GM21737 (cell line): ENCODE results near the gene CHST3.
"Not testable (repeated sequence)": the region's sequence is repeated elsewhere in the genome, so short reads cannot be mapped to it uniquely, and the experiment has no call there.

ENCODE experiments used
- ATAC-seq: cut with Tn5 transposase; IDR thresholded peaks from one replicate; pipeline ENCODE4 v1.9.1; 2021; ENCODE audit warnings: mild to moderate bottlenecking, moderate library complexity; ENCODE audit not compliant: unreplicated experiment

The CHST3 gene

GRCh38 chr10:71948496-71949067 is 15.6 kb upstream of the CHST3 start:
- ATAC-seq = no peak

DNA sequence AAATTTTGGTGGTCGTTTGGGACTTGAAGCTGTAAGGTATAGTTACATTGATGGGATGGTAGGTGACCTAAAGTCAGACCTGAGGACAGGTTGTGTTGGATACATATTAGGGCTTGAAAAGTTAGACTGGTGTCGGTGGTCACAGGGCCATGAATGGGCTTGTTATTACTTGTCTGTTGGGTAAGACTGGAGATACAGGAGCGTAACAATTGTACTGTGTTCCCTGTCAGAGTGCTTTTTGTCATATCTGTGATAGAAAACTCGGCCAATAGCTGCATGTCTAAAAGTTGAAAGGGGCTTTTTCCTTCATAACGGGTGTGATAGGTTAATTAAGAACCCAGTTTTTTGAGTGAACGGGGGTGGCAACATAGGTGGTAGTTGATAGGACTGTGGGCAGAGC is 13.5 kb upstream of the CHST3 start:
- no peak for ATAC-seq

DNA sequence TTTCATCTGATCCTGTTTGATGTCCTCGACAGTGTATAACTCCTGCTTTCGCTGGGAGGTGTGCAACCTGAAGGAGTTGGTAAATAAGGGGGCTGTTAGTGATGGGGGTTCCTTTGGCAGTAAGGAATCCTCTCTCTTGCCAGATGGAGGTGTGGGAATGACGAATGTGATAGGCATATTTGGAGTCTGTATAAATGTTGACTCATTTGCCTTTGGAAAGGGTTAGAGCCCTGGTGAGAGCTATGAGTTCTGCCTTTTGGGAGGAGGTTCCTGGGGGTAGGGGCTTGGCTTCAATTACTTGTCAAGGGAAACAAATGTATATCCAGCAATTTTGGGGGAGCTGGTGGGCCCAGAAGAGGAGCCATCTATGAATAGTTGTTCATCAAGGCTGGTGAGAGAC is 11.4 kb upstream of the CHST3 start:
- no peak for ATAC-seq

- no peak for ATAC-seq
Observed at GRCh38 chr10:71957546-71958275, 6.5 kb upstream of the CHST3 start.

GRCh38 chr10:71959526-71959925 is 4.7 kb upstream of the CHST3 start:
- ATAC-seq = no peak

DNA sequence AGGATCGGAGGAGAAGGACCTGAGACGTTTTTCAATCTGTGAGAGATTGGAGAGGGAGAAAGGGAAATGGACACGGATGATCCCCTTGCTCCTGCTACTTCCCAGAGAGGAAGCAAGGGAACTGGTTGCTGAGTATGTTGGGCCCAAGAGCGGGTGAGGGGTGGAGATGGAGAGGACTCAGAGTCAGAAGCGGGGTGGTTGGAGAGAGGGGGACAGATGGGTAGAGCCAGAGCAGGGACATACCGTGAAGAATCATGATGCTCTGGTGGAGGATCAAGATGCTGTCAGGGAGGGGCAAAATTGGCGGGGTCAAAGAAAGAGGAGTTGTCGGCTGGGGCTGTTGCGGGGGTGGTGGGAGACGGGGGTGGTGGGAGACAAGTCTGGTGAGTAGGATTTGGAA is 2.4 kb upstream of the CHST3 start:
- no peak for ATAC-seq

- no peak for ATAC-seq
Observed at GRCh38 chr10:71962901-71963300, 1.3 kb upstream of the CHST3 start.

DNA sequence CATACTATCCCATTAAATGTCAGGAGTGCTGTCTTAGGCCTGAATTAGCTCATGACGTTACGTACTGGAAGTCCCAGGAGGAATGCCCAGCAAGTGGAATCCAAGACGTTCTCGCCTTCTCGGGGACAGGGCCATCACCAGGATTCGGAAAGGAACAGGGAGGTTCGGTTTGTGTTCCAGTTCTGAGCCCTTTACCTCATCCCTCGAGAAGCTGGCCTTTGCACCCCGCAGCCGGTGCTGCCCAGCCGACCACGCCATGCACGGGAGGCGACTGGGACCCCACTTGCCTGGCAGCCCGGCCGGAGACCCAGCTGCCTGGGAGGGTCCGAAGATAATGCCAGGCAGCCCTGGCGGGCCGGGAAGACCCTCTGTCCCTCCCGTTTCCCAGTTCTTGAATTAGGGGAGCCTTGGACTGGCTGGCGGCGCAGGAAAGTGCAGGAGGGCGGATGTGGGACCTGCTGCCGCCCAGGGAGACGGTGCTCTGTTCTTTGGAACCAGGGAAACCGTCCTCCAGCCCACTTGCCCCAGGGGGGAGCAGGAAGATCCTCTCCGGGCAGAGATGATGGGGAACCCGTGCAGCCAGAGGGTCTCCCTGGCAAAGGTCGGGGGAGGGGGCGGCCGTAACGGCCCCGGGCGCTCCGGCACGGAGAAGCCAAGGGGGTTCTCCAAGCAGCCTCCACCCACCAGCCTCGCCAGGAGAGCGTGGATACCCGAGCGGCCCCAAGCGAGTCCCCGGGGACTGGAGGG is 671 bp upstream of the CHST3 start:
- no peak for ATAC-seq

GRCh38 chr10:71964743-71965515 is 734 bp downstream of the CHST3 start:
- no peak for ATAC-seq

DNA sequence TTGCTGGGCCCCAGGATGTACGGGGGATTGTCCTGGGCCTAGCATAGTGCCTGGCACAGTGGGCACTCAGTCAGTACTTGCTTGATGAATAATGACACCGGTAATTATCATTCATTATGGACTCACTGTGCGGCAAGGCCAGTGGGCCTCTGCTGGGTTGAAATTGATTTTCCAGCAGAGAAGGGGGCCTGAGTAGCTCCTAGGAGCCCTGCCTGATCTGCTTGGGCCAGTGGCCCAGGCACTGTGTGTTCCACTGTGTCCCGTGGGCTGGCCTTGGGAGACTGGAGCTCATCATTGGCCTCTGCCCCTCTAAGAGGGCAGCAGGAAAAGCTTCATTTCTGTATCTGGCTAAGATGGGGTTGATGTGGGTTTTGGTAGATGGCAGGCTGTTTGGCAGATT is 1.4 kb downstream of the CHST3 start:
- no peak for ATAC-seq

- ATAC-seq = no peak
Observed at GRCh38 chr10:71966046-71967004, 2.1 kb downstream of the CHST3 start.

DNA sequence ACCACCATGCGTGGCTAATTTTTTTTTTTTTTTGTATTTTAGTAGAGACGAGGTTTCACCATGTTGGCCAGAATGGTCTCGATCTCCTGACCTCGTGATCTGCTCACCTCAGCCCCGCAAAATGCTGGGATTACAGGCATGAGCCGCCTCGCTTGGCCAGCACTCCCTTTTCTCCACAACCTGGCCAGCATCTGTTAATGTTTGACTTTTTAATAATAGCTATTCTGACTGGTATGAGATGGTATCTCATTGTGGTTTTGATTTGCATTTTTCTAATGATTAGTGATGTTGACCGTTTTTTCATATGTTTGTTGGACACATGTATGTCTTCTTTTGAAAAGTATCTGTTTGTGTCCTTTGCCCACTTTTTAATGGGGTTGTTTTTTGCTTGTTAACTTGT is 3.8 kb downstream of the CHST3 start:
- ATAC-seq = not testable (repeated sequence)

GRCh38 chr10:71968553-71969474 is 4.6 kb downstream of the CHST3 start:
- no peak for ATAC-seq

DNA sequence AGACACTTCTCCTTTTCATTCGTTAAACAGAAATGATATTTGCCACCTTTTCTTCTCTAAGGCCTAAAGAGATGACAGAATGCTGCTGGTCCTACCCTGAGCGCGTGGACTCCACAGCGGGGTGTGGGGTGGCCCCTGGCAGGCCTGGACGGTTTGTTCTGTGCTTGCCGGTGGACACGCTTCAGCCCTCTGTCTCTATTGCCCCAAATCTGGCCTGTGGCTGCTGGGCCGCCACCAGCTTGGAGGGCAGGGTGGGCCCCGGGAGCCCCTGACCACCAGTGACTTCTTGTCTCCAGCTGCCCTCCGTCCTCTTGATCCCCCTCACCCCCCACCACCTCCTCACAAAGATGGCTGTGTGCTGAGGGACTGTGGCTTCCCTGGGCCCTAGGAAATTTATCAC is 5.7 kb downstream of the CHST3 start:
- no peak for ATAC-seq

DNA sequence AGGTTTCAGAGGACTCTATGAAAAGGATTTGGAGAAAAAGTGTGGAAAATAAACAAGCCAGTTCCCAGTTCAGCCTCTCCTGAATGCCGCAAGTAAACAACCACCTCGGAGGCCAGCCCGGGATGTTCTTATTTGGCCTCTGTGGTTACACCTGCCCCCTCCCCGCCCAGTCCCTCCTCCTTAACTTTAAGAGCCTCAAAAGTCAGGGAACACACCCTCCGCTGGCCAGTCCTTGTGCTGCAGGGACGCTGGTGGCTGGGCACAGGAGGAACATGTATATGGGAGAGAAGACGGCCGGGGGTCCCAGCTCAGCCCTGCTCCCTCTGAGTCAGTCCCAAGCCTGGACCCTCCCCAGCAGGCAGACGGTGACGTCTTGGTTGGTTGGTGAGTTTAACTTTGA is 6.1 kb downstream of the CHST3 start:
- ATAC-seq = no peak

GRCh38 chr10:71970869-71971268 is 6.7 kb downstream of the CHST3 start:
- no peak for ATAC-seq

GRCh38 chr10:71971311-71971731 is 7.1 kb downstream of the CHST3 start:
- no peak for ATAC-seq

- ATAC-seq = no peak
Observed at GRCh38 chr10:71971769-71972555, 7.8 kb downstream of the CHST3 start.
